Prostate gland (tissue), 2 donors: ENCODE results near the gene ZNF281.

Source experiments
- CTCF ChIP-seq, 4 experiments: fragments of 200-600 bp in 2 of 4; fragments of 450-650 bp in 2 of 4; sonication (generic) in 2 of 4; IDR thresholded peaks; 1 replicate in 3 of 4; 2 replicates in 1 of 4; pipeline ENCODE4 v1.5.1; 2016 to 2019; ENCODE audit warnings: antibody characterized with exemption in 4 of 4, mild to moderate bottlenecking in 2 of 4, moderate library complexity in 2 of 4
- POLR2A ChIP-seq: fragments of 450-650 bp; IDR thresholded peaks from one replicate; pipeline ENCODE4 v1.6.1; 2016; ENCODE audit warnings: antibody characterized with exemption, mild to moderate bottlenecking

- TF ChIP-seq POLR2A = no peak
- no peak for TF ChIP-seq CTCF (IDR thresholded peaks at IDR 0.05)
Observed at GRCh38 chr1:200422211-200422610, 12.4 kb upstream of the ZNF281 start.
